HFFc6 (cell line): Measurements from ENCODE around the gene ITIH4. TPM values are rescaled to one million over a fixed set of nuclear protein-coding genes. Genes with fewer than 3 reads are reported as not detected.
A peak's percentile ranks its signal among the peaks of the same experiment; 100 is the strongest.

Experiments used
- DNase-seq: peaks from one replicate; pipeline ENCODE4 v3.0.0-alpha.2; 2018
- H3K27ac Mint-ChIP-seq: 2 replicates; pipeline ENCODE4 v1.8.0; 2020; ENCODE audit warnings: mild to moderate bottlenecking, mixed read lengths
- H3K27me3 Mint-ChIP-seq: 2 replicates; pipeline ENCODE4 v1.8.0; 2021; ENCODE audit warnings: mild to moderate bottlenecking, moderate library complexity, mixed read lengths; ENCODE audit not compliant: insufficient read depth
- H3K36me3 Mint-ChIP-seq: 2 replicates; pipeline ENCODE4 v1.8.0; 2021; ENCODE audit warnings: low read depth, mixed read lengths
- H3K4me1 Mint-ChIP-seq: 2 replicates; pipeline ENCODE4 v1.8.0; 2020; ENCODE audit warnings: low read depth, mixed read lengths
- H3K4me3 Mint-ChIP-seq: 2 replicates; pipeline ENCODE4 v1.8.0; 2020; ENCODE audit warnings: mild to moderate bottlenecking, moderate library complexity, mixed read lengths
- H3K9me3 Mint-ChIP-seq: 2 replicates; pipeline ENCODE4 v1.8.0; 2020; ENCODE audit warnings: mild to moderate bottlenecking, mixed read lengths
- CTCF ChIP-seq: fragments of 200-600 bp; sonication (generic); IDR thresholded peaks from 2 replicates; pipeline ENCODE4 v1.5.0; 2021; ENCODE audit warnings: antibody characterized with exemption, mild to moderate bottlenecking
- total RNA-seq, 6 experiments: library from RNA; stranded (reverse); fragmentation: NEBNext Ultra II Directional; extraction: Animal tissue kit (Norgen Biotek cat#: 25700); gene quantifications; 2 replicates in 1 of 6; 3 replicates in 5 of 6; pipeline ENCODE4 v1.2.3, GENCODE V29; 2021

The ITIH4 gene
- total RNA-seq, 6 experiments from 2014 or later: 0.55 to 2.4 (median 0.79) TPM

GRCh38 chr3:52793702-52794611, 36.5 kb downstream of the ITIH4 start:
- no peaks in the 10 kb centered on the region for H3K36me3 Mint-ChIP-seq
- peaks cover 11% of the 10 kb centered on the region; the same call in 1 of the 2 replicates for H3K4me1 Mint-ChIP-seq
- no peak for DNase-seq
- no peak overlapping the region for H3K4me3 Mint-ChIP-seq
- H3K27me3 Mint-ChIP-seq: peaks cover 23% of the 10 kb centered on the region
- TF ChIP-seq CTCF: no peak
- peak overlapping the region; percentile 51; the same call in 1 of the 2 replicates for H3K27ac Mint-ChIP-seq
- H3K9me3 Mint-ChIP-seq: no peaks in the 10 kb centered on the region

- TF ChIP-seq CTCF: no peak
- DNase-seq: peak; percentile 8
These were observed 37.3 kb downstream of the ITIH4 start for GRCh38 chr3:52792961-52793695.

GRCh38 chr3:52792413-52792812, 38.1 kb downstream of the ITIH4 start:
- Mint-ChIP-seq H3K9me3 (no peaks in the 10 kb centered on the region), H3K27ac (no peak overlapping the region), H3K36me3 (no peaks in the 10 kb centered on the region), H3K4me3 (no peak overlapping the region), H3K27me3 (peaks cover 27% of the 10 kb centered on the region), H3K4me1 (peaks cover 11% of the 10 kb centered on the region; the same call in 1 of the 2 replicates)
- no peak for DNase-seq
- TF ChIP-seq CTCF: peak; percentile 13; the same call in 1 of the 2 replicates

More at GRCh38 chr3:52792961-52793695, 37.3 kb downstream of the ITIH4 start:
- H3K36me3 Mint-ChIP-seq: no peaks in the 10 kb centered on the region
- peaks cover 11% of the 10 kb centered on the region; the same call in 1 of the 2 replicates for H3K4me1 Mint-ChIP-seq
- H3K27me3 Mint-ChIP-seq: peaks cover 23% of the 10 kb centered on the region
- H3K9me3 Mint-ChIP-seq: no peaks in the 10 kb centered on the region
- H3K27ac Mint-ChIP-seq: no peak overlapping the region
- no peak overlapping the region for H3K4me3 Mint-ChIP-seq

- Mint-ChIP-seq H3K27ac (no peak overlapping the region), H3K9me3 (no peaks in the 10 kb centered on the region), H3K4me1 (peaks cover 11% of the 10 kb centered on the region; the same call in 1 of the 2 replicates), H3K36me3 (no peaks in the 10 kb centered on the region), H3K4me3 (no peak overlapping the region), H3K27me3 (peaks cover 27% of the 10 kb centered on the region)
- DNase-seq: no peak
- no peak for TF ChIP-seq CTCF
These were observed 38.5 kb downstream of the ITIH4 start for GRCh38 chr3:52791928-52792327.

- Mint-ChIP-seq H3K27ac (no peak overlapping the region), H3K9me3 (no peaks in the 10 kb centered on the region), H3K27me3 (peaks cover 26% of the 10 kb centered on the region), H3K4me1 (peaks cover 11% of the 10 kb centered on the region; the same call in 1 of the 2 replicates), H3K36me3 (no peaks in the 10 kb centered on the region), H3K4me3 (no peak overlapping the region)
- DNase-seq: no peak
- TF ChIP-seq CTCF: no peak
These were observed 39.1 kb downstream of the ITIH4 start for GRCh38 chr3:52791366-52791765.
